ENCODE results near the gene E2F4.
A peak's percentile ranks its signal among the peaks of the same experiment; 100 is the strongest.

Gene E2F4

DNA sequence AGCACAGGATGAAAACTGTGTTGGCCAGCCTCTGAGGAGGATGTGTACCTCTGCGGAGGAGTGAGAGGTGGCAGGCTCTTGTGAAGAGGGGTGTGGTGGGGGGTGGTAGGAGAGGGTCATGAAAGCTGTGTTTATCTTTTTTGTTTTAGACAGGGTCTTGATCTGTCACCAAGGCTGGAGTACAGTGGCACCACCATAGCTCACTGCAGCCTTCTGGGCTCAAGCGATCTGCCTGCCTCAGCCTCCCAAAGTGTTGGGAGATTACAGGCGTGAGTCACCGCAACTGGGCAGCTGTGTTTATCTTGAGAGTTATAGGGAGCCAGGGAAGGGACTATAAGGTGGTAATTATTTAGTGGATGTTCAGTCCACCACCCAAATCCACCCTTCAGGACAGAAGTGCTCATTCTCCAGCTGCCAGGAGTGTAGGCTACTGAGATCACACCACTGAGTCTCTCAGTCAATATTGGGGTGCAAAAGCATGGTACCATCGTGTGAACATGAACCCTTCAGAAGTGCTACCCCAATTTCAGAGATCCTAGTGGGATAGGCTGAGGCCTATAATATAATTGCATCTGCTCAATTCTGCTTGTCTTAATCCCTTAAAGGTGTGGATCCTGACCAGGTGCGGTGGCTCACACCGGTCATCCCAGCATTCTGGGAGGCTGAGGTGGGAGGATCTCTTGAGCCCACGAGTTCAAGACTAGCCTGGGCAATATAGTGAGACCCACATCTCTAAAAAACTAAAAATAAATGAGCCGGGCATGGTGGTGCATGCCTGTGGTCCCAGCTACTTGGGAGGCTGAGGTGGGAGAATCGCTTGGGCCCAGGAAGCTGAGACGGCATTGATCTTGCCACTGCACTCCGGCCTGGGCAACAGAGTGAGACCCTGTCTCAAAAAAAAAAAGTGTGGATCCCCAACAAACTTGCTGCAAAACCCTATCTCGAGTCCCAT, 1.2 kb upstream of the E2F4 start:
- no peak for DNase-seq (ENCODE audit: low spot score)

DNA sequence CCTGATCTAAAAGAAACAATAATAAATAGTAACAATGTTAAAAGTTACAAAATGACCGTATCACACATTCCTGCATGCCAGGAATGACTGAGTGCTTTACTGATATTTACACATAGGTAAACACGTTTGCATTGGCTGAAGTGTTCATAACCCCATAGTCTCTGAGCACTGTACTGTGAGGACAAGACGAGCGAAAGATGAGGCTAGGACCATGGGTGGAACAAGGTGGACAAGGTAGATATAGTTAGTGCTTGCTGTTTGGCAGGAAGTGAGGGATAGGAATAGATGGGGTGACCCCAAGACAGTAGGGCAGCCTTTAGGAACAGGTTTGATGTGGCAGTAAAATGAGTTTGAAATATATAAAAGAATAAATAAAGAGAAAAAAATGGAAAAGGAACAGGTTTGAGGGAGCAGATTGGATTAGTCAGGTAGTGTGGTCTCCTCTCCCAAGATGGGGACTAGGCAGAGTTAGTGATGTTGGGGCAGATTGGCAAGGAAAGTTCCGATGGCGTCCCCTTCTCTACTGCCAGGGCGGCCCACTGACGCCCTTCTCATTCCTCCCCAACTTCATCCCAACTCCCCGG, 452 bp upstream of the E2F4 start:
- DNase-seq (ENCODE audit: low spot score), result no peak

DNA sequence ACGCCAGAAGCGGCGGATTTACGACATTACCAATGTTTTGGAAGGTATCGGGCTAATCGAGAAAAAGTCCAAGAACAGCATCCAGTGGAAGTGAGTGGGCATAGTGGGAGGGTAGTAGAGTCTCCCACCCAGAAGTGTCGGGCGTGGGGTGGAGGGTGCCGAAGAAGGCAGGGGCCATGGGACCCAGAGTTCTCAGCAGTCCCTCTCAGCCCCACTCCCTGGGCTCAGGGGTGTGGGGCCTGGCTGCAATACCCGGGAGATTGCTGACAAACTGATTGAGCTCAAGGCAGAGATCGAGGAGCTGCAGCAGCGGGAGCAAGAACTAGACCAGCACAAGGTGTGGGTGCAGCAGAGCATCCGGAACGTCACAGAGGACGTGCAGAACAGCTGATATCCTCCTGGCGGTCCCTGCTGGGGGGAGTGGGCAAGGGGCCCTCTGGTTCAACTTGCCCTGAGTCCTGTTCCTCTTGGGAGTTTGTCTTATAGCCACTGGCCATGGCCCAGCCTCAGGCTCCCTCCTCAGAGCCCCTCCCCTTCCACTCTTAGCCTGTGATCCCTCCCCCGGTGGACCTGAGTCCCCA, 916 bp downstream of the E2F4 start:
- DNase-seq (ENCODE audit: low spot score), result no peak

DNA sequence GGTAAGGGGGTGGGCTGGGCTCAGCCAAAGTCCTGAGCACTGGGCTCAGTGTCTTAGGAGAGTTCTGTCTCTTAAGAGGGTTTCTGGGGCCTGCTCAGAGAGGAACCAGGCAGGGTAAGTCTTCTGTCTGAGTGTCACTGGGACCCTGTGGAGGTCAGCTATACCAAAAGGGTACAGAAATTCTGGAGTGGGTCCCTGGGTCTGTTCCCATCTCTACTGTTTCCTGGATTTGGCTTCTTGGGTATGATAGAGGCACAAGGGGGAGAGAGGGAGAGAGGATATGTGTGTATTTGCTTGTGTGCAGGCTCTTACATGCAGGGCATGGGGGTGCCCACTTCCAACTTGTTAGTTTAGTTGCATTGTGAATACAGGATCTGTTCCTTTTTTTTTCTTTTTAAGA, 1.6 kb downstream of the E2F4 start:
- no peak for DNase-seq (ENCODE audit: low spot score)

DNA sequence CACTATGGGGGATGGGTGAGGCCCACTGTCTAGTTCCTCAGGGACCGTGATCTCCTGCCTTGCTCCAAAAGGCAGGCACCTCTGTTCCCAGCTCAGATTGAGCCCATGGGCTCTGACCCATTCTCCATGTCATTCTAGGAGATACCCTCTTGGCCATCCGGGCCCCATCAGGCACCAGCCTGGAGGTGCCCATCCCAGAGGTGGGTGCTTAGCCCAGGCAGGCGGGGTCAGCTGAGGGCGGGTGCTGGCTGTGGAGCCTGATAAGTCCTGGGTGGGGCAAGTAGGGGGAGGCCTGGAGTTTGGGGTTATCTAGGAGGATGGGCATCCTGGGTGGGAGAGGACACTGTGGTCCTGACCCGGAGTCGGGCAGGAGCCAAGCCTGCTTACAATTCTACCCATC, 2.3 kb downstream of the E2F4 start:
- DNase-seq (ENCODE audit: low spot score), result no peak

DNA sequence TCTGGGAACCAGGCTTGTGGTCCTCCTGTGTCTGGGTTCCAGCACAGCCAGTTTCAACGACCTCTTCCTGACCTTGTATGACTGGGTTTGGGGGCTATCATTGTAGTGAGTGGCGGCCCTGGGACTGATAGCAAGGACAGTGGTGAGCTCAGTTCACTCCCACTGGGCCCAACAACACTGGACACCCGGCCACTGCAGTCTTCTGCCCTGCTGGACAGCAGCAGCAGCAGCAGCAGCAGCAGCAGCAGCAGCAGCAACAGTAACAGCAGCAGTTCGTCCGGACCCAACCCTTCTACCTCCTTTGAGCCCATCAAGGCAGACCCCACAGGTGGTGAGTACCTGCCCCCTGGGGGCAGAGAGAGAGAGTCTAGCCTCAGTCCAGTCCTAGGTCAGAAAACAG, 3.7 kb downstream of the E2F4 start:
- DNase-seq (ENCODE audit: low spot score), result no peak

DNA sequence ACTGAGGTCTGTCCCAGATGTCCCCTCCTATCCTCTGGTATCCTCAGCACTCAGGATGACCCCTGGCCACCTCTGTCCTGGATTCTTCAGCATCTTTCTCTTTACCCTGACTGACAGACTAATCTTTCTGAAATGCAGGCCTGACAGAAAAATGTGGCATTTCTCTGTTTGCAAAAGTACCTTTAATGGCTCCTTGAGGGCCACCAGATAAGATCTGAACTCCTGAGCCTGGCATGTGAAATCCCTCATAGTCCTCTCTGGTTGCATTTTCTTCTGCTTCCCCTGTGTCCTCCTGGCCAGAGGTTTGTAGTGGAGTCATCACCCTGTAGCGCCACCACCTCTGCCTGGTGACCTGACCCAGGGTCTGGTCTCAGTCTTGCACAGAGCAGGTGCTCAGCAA, 4.9 kb downstream of the E2F4 start:
- no peak for DNase-seq (ENCODE audit: low spot score)

DNA sequence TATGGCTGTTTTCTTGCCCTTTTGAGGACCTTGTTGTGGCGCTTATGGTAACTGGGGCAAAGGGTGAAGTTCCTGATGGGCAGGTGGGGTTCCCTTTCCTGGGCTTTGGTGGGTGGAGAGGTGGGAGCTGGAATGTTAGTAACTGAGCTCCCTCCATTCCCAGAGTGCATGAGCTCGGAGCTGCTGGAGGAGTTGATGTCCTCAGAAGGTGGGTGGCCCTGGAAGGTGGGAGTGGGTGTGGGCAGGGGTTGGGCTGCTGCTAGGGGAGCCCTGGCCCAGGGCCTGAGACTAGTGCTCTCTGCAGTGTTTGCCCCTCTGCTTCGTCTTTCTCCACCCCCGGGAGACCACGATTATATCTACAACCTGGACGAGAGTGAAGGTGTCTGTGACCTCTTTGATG, 5.7 kb downstream of the E2F4 start:
- DNase-seq (ENCODE audit: low spot score), result no peak

DNA sequence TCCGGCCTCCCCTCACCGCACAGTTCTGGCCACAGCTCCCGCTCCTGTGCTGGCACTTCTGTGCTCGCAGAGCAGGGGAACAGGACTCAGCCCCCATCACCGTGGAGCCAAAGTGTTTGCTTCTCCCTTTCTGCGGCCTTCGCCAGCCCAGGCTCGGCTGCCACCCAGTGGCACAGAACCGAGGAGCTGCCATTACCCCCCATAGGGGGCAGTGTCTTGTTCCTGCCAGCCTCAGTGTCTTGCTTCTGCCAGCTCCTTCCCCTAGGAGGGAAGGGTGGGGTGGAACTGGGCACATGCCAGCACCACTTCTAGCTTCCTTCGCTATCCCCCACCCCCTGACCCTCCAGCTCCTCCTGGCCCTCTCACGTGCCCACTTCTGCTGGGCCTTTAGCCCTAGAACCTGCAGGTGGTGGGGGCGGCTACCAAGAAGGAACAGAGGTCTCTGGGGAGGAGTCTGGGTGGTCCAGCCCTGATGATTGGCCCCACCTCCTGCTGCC, 6.3 kb downstream of the E2F4 start:
- peak; percentile 79 for DNase-seq (ENCODE audit: low spot score)

DNA sequence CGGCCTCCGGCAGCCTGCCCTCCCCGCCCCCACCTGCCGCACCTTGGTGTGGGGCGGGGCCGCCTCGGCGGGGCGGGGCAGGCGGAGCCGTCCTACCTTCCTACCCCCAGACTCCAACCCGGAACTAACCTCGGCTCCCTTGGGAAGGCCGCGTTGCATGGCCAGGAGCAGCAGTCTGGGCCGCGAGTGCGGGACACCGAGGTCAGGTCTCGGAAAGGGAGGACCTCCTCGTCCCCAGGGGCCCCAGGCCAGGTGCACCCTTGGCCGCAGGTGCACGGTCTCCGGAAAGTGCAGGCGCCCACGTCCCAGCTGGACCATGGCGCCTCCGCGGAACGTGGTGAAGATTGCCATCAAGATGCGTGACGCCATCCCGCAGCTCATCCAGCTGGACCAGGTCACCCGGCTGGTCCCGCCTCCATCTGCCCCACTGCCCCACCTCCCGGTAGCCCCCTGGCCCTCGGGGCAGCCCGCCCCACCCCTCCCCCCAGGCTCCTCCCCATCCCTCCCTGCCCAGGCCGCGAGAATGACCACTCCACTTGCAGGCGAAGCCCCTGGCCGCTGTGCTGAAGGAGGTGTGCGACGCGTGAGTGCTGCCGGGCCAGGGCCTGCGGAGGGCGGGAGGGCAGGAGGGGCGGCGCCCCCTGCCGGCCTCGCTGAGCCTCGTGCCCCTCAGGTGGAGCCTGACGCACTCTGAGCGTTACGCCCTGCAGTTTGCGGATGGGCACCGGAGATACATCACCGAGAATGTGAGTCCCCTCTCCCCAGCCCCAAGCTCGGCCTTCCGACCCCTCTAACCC, 7.3 kb downstream of the E2F4 start, which contains the start of gene ELMO3:
ELMO3 (plus strand) TSS at position 121 of the 797 bp plus-strand sequence; CDS start at position 317, 196 bp downstream.
- no peak for DNase-seq (ENCODE audit: low spot score)

DNA sequence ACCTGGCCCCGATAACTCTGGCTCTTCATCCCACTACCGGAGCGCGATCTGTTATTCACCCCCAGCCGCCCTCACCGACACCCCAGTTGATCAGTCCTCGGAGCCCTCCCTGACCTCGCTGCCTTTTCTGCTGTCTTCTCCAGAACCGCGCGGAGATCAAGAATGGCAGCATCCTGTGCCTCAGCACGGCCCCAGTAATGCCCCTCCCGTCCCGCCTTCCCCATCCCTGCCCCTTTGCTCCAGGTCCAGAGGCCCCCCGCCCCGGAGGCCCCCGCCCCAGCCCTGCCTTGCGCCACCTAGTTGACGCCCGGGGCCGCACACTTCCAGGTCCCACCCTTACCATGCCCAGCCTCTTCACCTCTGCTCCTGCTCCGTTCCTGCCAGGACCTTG, 7.8 kb downstream of the E2F4 start:
- no peak for DNase-seq (ENCODE audit: low spot score)

DNA sequence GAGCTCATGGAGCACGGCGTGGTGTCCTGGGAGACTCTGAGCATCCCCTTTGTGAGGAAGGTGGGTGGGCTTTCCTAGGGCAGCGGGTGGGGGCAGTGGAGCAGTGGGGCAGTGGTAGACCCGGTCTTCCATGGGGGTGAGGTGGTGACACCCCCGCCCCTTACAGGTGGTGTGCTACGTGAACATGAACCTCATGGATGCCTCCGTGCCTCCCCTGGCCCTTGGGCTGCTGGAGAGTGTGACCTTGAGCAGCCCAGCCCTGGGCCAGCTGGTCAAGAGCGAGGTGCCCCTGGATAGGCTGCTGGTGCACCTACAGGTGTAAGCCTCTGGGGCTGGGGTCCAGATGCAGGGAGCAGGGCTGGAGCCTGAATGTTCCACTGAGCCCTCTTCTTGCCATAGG, 8.5 kb downstream of the E2F4 start:
- DNase-seq (ENCODE audit: low spot score), result no peak

DNA sequence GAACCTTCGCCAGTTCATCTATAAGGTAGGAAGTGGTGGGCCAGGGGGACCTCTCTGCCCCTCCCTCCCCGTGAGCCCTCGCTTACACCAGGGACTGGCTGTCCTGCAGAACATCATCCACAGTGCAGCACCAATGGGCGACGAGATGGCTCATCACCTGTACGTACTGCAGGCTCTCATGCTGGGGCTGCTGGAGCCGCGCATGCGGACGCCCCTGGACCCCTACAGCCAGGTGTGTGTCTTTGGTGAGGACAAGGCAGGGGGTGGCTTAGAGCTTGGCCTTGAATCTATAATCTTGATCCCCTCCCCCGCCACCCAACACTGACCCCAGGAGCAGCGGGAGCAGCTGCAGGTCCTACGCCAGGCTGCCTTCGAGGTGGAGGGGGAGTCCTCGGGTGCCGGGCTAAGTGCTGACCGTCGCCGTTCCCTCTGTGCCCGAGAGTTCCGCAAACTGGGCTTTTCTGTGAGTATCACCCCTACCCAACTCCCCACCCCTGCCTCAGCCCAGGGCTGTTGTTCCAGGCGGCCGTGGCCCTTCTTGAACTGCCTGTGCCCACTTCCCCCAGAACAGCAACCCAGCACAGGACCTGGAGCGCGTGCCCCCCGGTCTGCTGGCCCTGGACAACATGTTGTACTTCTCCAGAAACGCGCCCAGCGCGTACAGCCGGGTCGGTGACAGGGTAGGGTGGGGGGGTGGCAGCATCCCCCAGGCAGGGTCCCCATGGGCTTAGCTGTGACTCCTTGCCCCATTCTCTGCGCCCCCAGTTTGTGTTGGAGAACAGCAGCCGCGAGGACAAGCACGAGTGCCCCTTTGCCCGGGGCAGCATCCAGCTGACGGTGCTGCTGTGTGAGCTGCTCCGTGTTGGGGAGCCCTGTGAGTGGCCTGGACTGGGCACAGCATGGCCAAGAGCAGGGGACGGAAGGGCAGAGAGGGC, 9.7 kb downstream of the E2F4 start:
- no peak for DNase-seq (ENCODE audit: low spot score)

DNA sequence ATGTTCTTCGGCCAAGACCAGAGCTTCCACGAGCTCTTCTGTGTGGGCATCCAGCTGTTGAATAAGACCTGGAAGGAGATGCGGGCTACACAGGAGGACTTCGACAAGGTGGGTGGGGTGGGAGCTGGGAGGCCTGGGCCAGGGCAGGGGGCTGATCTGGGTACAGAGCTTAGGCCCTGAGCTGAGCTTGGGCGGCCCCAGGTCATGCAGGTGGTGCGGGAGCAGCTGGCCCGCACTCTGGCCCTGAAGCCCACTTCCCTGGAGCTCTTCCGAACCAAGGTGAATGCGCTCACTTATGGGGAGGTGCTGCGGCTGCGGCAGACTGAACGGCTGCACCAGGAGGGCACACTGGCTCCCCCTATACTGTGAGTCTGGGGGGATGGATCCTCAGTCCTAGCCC, 10.5 kb downstream of the E2F4 start:
- DNase-seq (ENCODE audit: low spot score), result no peak

DNA sequence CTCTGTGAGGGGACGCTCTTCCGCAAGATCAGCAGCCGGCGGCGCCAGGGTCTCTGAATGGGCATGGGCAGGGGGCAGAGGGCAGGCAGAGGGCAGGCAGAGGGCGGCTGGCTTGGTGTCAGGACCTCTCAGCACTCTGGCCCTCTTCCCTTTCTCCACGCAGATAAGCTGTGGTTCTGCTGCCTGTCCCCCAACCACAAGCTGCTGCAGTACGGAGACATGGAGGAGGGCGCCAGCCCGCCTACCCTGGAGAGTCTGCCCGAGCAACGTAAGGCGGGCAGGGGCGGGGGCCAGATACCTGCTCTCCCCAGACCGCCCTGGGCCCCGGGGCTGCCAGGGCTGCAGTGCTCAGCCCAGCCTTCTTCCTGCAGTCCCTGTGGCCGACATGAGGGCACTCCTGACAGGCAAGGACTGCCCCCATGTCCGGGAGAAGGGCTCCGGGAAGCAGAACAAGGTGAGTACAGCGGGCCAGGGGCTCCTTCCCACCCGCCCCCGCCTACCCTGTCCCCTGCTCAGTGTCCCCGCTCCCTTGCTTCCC, 11.1 kb downstream of the E2F4 start:
- DNase-seq (ENCODE audit: low spot score), result no peak

DNA sequence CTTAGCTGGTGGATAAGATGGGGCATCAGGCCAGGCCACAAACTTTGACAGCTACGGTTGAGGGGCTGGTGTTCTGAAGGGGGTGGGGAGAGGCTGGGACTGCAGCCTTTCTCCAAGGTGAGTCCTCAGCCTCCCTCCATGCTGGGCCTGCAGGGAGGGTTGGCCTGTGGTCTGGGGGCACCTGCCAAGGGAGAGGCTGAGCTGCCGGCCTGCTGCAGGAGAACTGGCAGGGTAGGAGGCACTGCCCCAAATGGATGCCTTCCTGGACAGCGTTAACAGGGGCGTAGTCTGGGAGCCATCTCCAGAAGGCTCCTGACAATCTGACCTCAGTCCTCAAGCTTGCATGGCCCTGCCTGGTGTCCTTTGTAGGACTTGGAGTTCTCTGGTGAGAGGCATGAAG, 12.1 kb downstream of the E2F4 start:
- DNase-seq (ENCODE audit: low spot score), result no peak

DNA sequence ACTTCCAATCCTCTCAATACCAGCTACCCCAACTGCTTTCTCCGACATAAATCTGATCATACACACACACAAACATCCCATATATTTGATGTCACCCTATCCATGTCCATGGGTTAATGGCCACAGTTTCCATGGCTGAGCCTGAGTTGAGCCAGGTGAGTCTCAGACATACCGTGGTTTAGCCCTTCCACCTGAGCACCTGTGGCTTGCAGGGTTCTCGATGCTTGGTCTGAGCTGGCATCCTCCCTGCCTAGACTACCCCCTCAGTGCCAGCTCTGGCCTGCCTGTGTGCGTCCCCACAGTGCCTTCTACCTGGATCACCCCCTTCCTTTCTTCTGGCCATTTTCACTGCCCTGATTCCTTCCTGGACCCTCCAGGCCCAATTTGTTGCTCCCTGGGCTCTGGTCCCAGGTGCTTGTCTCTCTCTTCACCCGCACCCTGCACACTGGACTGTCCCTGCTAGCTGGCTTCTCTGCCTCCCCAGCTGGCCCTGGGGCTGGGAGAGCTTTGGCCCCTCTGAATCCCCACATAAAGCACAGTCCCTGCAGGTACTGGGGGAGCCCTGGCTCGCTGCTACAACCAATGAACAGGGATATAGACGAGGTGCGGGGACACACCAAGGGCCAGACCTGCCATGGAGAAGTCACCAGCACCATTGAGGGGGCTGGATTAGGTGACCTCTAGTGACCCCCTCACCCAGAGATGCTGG, 14.3 kb downstream of the E2F4 start:
- no peak for DNase-seq (ENCODE audit: low spot score)

DNA sequence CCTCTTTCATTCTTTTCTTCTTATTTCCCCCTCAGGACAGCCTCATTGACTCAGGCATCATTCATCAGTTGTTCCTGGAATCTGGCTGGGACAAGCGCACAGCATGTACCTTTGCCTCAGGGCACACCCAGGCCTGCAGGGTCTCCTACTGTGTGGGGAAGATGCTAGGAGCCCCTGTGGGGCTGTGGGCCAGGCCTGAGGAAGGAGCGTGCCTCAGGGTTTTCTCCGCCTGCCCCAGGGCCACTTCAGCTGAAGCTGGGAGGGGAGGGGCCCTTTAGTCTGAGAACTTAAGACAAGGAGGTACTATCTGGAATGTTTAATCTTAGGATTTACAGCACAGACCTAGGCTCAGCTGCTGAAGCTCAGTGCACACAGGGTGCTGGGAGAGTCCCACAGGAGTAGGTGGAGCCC, 14.9 kb downstream of the E2F4 start:
- no peak for DNase-seq (ENCODE audit: low spot score)

DNA sequence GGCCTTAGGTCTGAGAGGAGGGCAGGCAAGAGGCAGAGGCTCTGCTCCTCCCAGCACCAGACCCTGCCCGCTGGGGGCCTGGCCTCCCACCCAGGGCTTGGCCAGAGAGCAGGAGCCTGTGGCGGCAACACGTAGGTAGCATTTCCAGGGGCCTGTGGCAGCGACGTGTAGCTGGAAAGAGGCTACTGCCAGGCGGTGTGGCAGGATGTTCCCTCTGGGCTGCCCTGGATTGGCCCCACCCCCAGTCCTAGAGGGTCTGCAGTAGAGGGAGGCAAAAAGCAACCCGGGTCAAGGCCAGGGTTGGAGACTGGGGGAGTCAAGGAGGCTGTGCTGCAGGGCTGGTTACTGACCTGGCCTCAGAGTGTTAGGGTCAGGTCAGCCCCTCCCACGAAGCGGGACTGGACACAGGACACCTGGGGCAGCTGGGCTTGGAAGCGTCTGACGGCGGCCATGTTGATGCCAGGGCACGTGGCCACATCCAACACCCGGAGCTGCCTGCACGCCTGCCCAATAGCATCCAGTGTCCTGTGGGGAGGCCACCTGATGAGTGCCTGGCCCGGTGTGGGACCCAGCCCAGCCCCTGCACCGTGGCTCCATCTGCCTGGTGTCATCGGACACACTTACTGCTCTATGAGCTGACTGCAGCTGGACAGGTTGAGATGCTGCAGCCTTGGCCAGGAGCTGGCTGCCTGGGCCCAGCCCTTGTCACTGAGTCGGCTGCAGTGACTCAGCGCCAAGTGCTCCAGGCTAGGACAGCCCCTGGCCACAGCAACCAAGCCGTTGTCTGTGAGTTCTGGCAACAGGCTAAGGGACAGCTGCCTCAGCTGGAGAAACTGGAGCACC, 15.5 kb downstream of the E2F4 start:
- no peak for DNase-seq (ENCODE audit: low spot score)
